GM21367 (cell line): Measurements from ENCODE around the gene NRXN3.
A peak's percentile ranks its signal among the peaks of the same experiment; 100 is the strongest.

ENCODE experiments used
- ATAC-seq: cut with Tn5 transposase; IDR thresholded peaks from one replicate; pipeline ENCODE4 v1.9.1; 2021; ENCODE audit not compliant: unreplicated experiment

The NRXN3 gene

GRCh38 chr14:78764645-78765044, 594.5 kb downstream of the NRXN3 start:
- no peak for ATAC-seq

- ATAC-seq: no peak
Observed at GRCh38 chr14:78767436-78767835, 597.3 kb downstream of the NRXN3 start.

- ATAC-seq: no peak
Observed at GRCh38 chr14:78782551-78782950, 612.4 kb downstream of the NRXN3 start.

- no peak for ATAC-seq
Observed at GRCh38 chr14:78785265-78785664, 615.1 kb downstream of the NRXN3 start.

- no peak for ATAC-seq
Observed at GRCh38 chr14:78788467-78789360, 618.5 kb downstream of the NRXN3 start.

GRCh38 chr14:78790271-78790670, 620.1 kb downstream of the NRXN3 start:
- ATAC-seq: no peak

GRCh38 chr14:78798757-78799156, 628.6 kb downstream of the NRXN3 start:
- no peak for ATAC-seq

- ATAC-seq: no peak
Observed at GRCh38 chr14:78805570-78805969, 635.4 kb downstream of the NRXN3 start.

GRCh38 chr14:78823035-78823434, 652.9 kb downstream of the NRXN3 start:
- ATAC-seq: no peak

GRCh38 chr14:78823516-78823915, 653.3 kb downstream of the NRXN3 start:
- ATAC-seq: no peak

GRCh38 chr14:78829274-78829673, 659.1 kb downstream of the NRXN3 start:
- no peak for ATAC-seq

- no peak for ATAC-seq
Observed at GRCh38 chr14:78834766-78835451, 664.7 kb downstream of the NRXN3 start.

GRCh38 chr14:78835909-78836308, 665.7 kb downstream of the NRXN3 start:
- no peak for ATAC-seq

GRCh38 chr14:78836777-78837176, 666.6 kb downstream of the NRXN3 start:
- peak; percentile 79 for ATAC-seq

GRCh38 chr14:78838959-78839358, 668.8 kb downstream of the NRXN3 start:
- ATAC-seq: no peak

GRCh38 chr14:78840898-78841297, 670.7 kb downstream of the NRXN3 start:
- no peak for ATAC-seq

- ATAC-seq: no peak
Observed at GRCh38 chr14:78847801-78848200, 677.6 kb downstream of the NRXN3 start.

- peak; percentile 92 for ATAC-seq
Observed at GRCh38 chr14:78848234-78848820, 678.2 kb downstream of the NRXN3 start.

GRCh38 chr14:78849952-78850351, 679.8 kb downstream of the NRXN3 start:
- no peak for ATAC-seq

GRCh38 chr14:78851189-78851588, 681.0 kb downstream of the NRXN3 start:
- no peak for ATAC-seq

GRCh38 chr14:78852040-78852439, 681.9 kb downstream of the NRXN3 start:
- ATAC-seq: no peak

GRCh38 chr14:78857974-78858373, 687.8 kb downstream of the NRXN3 start:
- ATAC-seq: no peak
